ENCODE data around the gene FAM174C. TPM values are rescaled to one million over a fixed set of nuclear protein-coding genes. Genes with fewer than 3 reads are reported as not detected.

FAM174C gene
- total and polyA plus RNA-seq, 10 of the 15 experiments (the other 5 are each of a cell fraction or from before 2014, with no cell fraction given), result 0.89 to 94.6 (median 43.6) TPM

DNA sequence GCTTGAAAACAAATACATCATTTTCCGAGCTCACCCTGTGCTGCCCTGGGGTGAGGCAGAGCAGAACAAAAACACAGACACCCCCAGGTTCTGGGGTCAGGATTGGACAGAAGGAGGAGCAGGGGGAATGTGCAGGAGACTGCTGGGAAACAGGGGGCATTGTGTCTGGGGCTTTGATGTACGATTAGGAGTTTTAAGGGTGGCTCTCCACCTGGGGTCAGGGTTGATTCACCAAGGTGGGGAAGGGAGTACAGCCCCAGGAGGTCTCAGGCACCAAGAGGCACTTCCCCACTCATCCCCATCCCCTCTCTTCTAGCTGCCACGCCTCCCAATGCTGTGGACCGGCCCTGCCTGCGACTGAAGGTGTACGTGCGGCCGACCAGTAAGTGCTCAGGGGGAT lies 22.9 kb downstream of the FAM174C start (continued):
- TF ChIP-seq, protein P1, sequence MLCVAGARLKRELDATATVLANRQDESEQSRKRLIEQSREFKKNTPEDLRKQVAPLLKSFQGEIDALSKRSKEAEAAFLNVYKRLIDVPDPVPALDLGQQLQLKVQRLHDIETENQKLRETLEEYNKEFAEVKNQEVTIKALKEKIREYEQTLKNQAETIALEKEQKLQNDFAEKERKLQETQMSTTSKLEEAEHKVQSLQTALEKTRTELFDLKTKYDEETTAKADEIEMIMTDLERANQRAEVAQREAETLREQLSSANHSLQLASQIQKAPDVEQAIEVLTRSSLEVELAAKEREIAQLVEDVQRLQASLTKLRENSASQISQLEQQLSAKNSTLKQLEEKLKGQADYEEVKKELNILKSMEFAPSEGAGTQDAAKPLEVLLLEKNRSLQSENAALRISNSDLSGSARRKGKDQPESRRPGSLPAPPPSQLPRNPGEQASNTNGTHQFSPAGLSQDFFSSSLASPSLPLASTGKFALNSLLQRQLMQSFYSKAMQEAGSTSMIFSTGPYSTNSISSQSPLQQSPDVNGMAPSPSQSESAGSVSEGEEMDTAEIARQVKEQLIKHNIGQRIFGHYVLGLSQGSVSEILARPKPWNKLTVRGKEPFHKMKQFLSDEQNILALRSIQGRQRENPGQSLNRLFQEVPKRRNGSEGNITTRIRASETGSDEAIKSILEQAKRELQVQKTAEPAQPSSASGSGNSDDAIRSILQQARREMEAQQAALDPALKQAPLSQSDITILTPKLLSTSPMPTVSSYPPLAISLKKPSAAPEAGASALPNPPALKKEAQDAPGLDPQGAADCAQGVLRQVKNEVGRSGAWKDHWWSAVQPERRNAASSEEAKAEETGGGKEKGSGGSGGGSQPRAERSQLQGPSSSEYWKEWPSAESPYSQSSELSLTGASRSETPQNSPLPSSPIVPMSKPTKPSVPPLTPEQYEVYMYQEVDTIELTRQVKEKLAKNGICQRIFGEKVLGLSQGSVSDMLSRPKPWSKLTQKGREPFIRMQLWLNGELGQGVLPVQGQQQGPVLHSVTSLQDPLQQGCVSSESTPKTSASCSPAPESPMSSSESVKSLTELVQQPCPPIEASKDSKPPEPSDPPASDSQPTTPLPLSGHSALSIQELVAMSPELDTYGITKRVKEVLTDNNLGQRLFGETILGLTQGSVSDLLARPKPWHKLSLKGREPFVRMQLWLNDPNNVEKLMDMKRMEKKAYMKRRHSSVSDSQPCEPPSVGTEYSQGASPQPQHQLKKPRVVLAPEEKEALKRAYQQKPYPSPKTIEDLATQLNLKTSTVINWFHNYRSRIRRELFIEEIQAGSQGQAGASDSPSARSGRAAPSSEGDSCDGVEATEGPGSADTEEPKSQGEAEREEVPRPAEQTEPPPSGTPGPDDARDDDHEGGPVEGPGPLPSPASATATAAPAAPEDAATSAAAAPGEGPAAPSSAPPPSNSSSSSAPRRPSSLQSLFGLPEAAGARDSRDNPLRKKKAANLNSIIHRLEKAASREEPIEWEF (IDR thresholded peaks at IDR 0.05; ENCODE audit: insufficient replicate concordance, low read depth, low read length), result no peak
- TF ChIP-seq MEF2B (IDR thresholded peaks at IDR 0.05; ENCODE audit: partially characterized antibody, poor library complexity, severe bottlenecking) (no peak), NFYA (IDR thresholded peaks at IDR 0.05; ENCODE audit: borderline replicate concordance, low read depth, low read length) (no peak), MXI1 (IDR thresholded peaks at IDR 0.05; ENCODE audit: low read depth, low read length) (no peak), CBFB (IDR thresholded peaks at IDR 0.05; ENCODE audit: low read depth) (no peak), CREM (IDR thresholded peaks at IDR 0.05; ENCODE audit: low read depth) (no peak)

DNA sequence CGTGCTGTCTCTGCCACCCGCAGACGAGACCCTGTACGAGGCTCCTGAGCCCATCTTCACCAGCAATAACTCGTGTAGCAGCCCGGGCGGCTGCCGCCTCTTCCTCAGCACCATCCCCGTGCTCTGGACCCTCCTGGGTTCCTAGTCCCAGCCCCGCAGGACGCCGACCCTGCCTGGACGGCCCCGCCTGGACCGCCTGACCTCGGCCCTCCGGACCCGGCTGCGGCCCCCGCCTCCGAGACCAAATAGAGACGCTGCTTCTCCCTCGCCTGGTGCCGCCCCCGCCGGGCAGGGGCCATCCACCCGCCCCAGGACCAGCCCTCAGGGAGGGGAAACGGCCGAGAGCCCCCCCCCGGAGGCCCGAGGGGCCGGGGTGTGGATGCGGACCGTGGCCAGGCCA lies 24.5 kb downstream of the FAM174C start:
- H4K20me1 ChIP-seq (ENCODE audit: control insufficient read depth, insufficient read depth), result no peaks in the 10 kb centered on the region
- no peaks in the 10 kb centered on the region for H3K79me2 ChIP-seq (ENCODE audit: control insufficient read depth, insufficient read depth, low read length)
- ATAC-seq (no peak), DNase-seq (ENCODE audit: low read depth, low spot score) (no peak), FAIRE-seq (no peak)
- H3K9ac ChIP-seq (ENCODE audit: control insufficient read depth, insufficient read depth, low read length), result no peak overlapping the region
- in situ Hi-C loops (cut with MboI), result no loop called here
- 52% methylated on average over 26 of the region's 34 CpGs for WGBS (ENCODE audit: insufficient coverage, insufficient replicate concordance, low lambda C conversion rate, missing lambda C conversion rate)
- H3K9me3 ChIP-seq (replicated peaks; ENCODE audit: control insufficient read depth, insufficient read depth, low read length), result no peaks in the 10 kb centered on the region
- no peaks in the 10 kb centered on the region for H3K27me3 ChIP-seq (replicated peaks in 1 of 2; ENCODE audit: control insufficient read depth in 2 of 2, insufficient read depth in 2 of 2, low read length in 1 of 2)
- ChIA-PET SMC1A (ENCODE audit: uncharacterized antibody, unreplicated experiment) (no interaction called here), RAD21 (ENCODE audit: unreplicated experiment) (no interaction called here), POLR2A (no interaction called here), CTCF (no interaction called here)
- BruUV-seq (replicated peaks), result no TSS peak
- no peaks in the 10 kb centered on the region for H3K36me3 ChIP-seq (ENCODE audit: control insufficient read depth in 2 of 2, insufficient read depth in 2 of 2, low read length in 1 of 2)
- no peaks in the 10 kb centered on the region for H3K4me1 ChIP-seq (ENCODE audit: control insufficient read depth, insufficient read depth, low read length)
- no peak overlapping the region for H3K4me2 ChIP-seq (ENCODE audit: control insufficient read depth, insufficient read depth)
- no peak overlapping the region for H3K27ac ChIP-seq (ENCODE audit: control insufficient read depth, insufficient read depth)
- intact Hi-C loops (cut with micrococcal nuclease; ENCODE audit: unreplicated experiment), result no loop called here
- H2AFZ ChIP-seq (ENCODE audit: control insufficient read depth, low read depth, low read length), result no peak overlapping the region
- no peak overlapping the region for H3K4me3 ChIP-seq
- TF ChIP-seq ATF7 (IDR thresholded peaks at IDR 0.05; ENCODE audit: low read depth), result no peak
- TF ChIP-seq CREM (IDR thresholded peaks at IDR 0.05; ENCODE audit: low read depth), result no peak
- no peak for TF ChIP-seq KDM1A (IDR thresholded peaks at IDR 0.05; ENCODE audit: borderline replicate concordance)
- no peak for TF ChIP-seq NBN (IDR thresholded peaks at IDR 0.05)
- TF ChIP-seq RAD51 (IDR thresholded peaks at IDR 0.05), result no peak
- no peak for TF ChIP-seq KLF5 (IDR thresholded peaks at IDR 0.05; ENCODE audit: partially characterized antibody)
- TF ChIP-seq, protein P2, sequence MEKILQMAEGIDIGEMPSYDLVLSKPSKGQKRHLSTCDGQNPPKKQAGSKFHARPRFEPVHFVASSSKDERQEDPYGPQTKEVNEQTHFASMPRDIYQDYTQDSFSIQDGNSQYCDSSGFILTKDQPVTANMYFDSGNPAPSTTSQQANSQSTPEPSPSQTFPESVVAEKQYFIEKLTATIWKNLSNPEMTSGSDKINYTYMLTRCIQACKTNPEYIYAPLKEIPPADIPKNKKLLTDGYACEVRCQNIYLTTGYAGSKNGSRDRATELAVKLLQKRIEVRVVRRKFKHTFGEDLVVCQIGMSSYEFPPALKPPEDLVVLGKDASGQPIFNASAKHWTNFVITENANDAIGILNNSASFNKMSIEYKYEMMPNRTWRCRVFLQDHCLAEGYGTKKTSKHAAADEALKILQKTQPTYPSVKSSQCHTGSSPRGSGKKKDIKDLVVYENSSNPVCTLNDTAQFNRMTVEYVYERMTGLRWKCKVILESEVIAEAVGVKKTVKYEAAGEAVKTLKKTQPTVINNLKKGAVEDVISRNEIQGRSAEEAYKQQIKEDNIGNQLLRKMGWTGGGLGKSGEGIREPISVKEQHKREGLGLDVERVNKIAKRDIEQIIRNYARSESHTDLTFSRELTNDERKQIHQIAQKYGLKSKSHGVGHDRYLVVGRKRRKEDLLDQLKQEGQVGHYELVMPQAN (conservative IDR thresholded peaks at IDR 0.05), result no peak
- TF ChIP-seq, protein P3, sequence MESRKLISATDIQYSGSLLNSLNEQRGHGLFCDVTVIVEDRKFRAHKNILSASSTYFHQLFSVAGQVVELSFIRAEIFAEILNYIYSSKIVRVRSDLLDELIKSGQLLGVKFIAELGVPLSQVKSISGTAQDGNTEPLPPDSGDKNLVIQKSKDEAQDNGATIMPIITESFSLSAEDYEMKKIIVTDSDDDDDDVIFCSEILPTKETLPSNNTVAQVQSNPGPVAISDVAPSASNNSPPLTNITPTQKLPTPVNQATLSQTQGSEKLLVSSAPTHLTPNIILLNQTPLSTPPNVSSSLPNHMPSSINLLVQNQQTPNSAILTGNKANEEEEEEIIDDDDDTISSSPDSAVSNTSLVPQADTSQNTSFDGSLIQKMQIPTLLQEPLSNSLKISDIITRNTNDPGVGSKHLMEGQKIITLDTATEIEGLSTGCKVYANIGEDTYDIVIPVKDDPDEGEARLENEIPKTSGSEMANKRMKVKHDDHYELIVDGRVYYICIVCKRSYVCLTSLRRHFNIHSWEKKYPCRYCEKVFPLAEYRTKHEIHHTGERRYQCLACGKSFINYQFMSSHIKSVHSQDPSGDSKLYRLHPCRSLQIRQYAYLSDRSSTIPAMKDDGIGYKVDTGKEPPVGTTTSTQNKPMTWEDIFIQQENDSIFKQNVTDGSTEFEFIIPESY (IDR thresholded peaks at IDR 0.05), result no peak
- TF ChIP-seq HDAC6 (IDR thresholded peaks at IDR 0.05; ENCODE audit: unreplicated experiment), result no peak

Measured in GM12878 (cell line).